SK-N-DZ (cell line): Measurements from ENCODE around the gene HAUS5. TPM values are rescaled to one million over a fixed set of nuclear protein-coding genes. Genes with fewer than 3 reads are reported as not detected.
"Not testable (repeated sequence)": the region's sequence is repeated elsewhere in the genome, so short reads cannot be mapped to it uniquely, and the experiment has no call there.

Experiments used
- DNase-seq: peaks from one replicate; pipeline ENCODE4 v3.0.0-alpha.2; 2015; ENCODE audit warnings: low spot score
- polyA plus RNA-seq, 2 experiments: library from polyadenylated mRNA; depleted of rRNA; stranded (reverse); fragments of >200 nt; gene quantifications; 2 replicates each; pipeline ENCODE4 v1.2.3, GENCODE V29; 2014

The HAUS5 gene
- 23.9 and 29.3 TPM in 2 replicates for polyA plus RNA-seq (2014; cell fraction: cytosol; rRNA removed)
- 114 and 129 TPM in 2 replicates for polyA plus RNA-seq (2014; cell fraction: nucleus; rRNA removed)

GRCh38 chr19:35612559-35613321 lies at the start of gene HAUS5:
HAUS5 (plus strand) TSS chr19:35612735; CDS start chr19:35612795, 60 bp downstream.
- peak; percentile 89 for DNase-seq

- no peak for DNase-seq
Measured at GRCh38 chr19:35562776-35563175, 49.8 kb upstream of the HAUS5 start.

GRCh38 chr19:35563207-35563829 lies 49.2 kb upstream of the HAUS5 start, which contains the start of gene ATP4A:
ATP4A (minus strand) TSS chr19:35563658; CDS start chr19:35563629, 29 bp downstream.
- DNase-seq = no peak

GRCh38 chr19:35565016-35565856 lies 47.3 kb upstream of the HAUS5 start:
- DNase-seq = no peak

- DNase-seq = no peak
Measured at GRCh38 chr19:35566738-35567137, 45.8 kb upstream of the HAUS5 start.

- DNase-seq = no peak
Measured at GRCh38 chr19:35569281-35569781, 43.2 kb upstream of the HAUS5 start.

- DNase-seq = no peak
Measured at GRCh38 chr19:35571406-35571965, 41.0 kb upstream of the HAUS5 start.

GRCh38 chr19:35577918-35578317 lies 34.6 kb upstream of the HAUS5 start:
- DNase-seq = no peak

GRCh38 chr19:35578707-35579106 lies 33.8 kb upstream of the HAUS5 start:
- DNase-seq = no peak

- no peak for DNase-seq
Measured at GRCh38 chr19:35582760-35583159, 29.8 kb upstream of the HAUS5 start.

- peak; percentile 33 for DNase-seq
Measured at GRCh38 chr19:35585848-35586247, 26.7 kb upstream of the HAUS5 start, which contains the start of gene PMIS2. PMIS2 (plus strand) TSS chr19:35586173; CDS start chr19:35586260, 87 bp downstream.

- DNase-seq = no peak
Measured at GRCh38 chr19:35587321-35587720, 25.2 kb upstream of the HAUS5 start.

- DNase-seq = no peak
Measured at GRCh38 chr19:35590875-35591274, 21.7 kb upstream of the HAUS5 start.

- no peak for DNase-seq
Measured at GRCh38 chr19:35592226-35592625, 20.3 kb upstream of the HAUS5 start.

- DNase-seq = not testable (repeated sequence)
Measured at GRCh38 chr19:35595026-35595425, 17.5 kb upstream of the HAUS5 start.

GRCh38 chr19:35595928-35596327 lies 16.6 kb upstream of the HAUS5 start:
- DNase-seq = no peak

GRCh38 chr19:35596366-35596999 lies 16.1 kb upstream of the HAUS5 start:
- no peak for DNase-seq

- no peak for DNase-seq
Measured at GRCh38 chr19:35601971-35602370, 10.6 kb upstream of the HAUS5 start.

GRCh38 chr19:35604436-35604835 lies 8.1 kb upstream of the HAUS5 start:
- DNase-seq = not testable (repeated sequence)

- not testable (repeated sequence) for DNase-seq
Measured at GRCh38 chr19:35607170-35607569, 5.4 kb upstream of the HAUS5 start.

GRCh38 chr19:35607661-35608060 lies 4.9 kb upstream of the HAUS5 start:
- no peak for DNase-seq
